Activated CD8-positive, alpha-beta memory T cell treated with anti-CD3 and anti-CD28 coated beads for 4 hours (primary cell): Measurements from ENCODE around the gene DGCR8.
A peak's percentile ranks its signal among the peaks of the same experiment; 100 is the strongest.

Experiments used
- DNase-seq, 2 donors: peaks; one replicate each; pipeline ENCODE4 v3.0.0-alpha.2; 2020; ENCODE audit warnings: low read depth in 2 of 2

The DGCR8 gene

GRCh38 chr22:20109411-20110358 is 29.6 kb downstream of the DGCR8 start:
- DNase-seq: no peak

- no peak for DNase-seq
Measured at GRCh38 chr22:20110359-20110985, 30.4 kb downstream of the DGCR8 start.

- DNase-seq: no peak
Measured at GRCh38 chr22:20111045-20111688, 31.1 kb downstream of the DGCR8 start.

- DNase-seq: no peak
Measured at GRCh38 chr22:20111689-20112622, 31.9 kb downstream of the DGCR8 start.

- DNase-seq: no peak
Measured at GRCh38 chr22:20112623-20113511, 32.8 kb downstream of the DGCR8 start.

GRCh38 chr22:20113551-20114310 is 33.7 kb downstream of the DGCR8 start:
- DNase-seq: no peak

- no peak for DNase-seq
Measured at GRCh38 chr22:20114506-20115475, 34.8 kb downstream of the DGCR8 start.

GRCh38 chr22:20115691-20116375 is 35.8 kb downstream of the DGCR8 start, which contains the start of gene RANBP1:
Gene RANBP1, plus strand, starts transcription at chr22:20116104. Its CDS starts 81 bp downstream, at chr22:20116185.
- DNase-seq: no peak

GRCh38 chr22:20116376-20116950 is 36.4 kb downstream of the DGCR8 start:
- no peak for DNase-seq

- DNase-seq: peak; percentile 93 to 94
Measured at GRCh38 chr22:20116951-20117632, 37.1 kb downstream of the DGCR8 start, which contains the start of gene TRMT2A. Gene TRMT2A, minus strand, starts transcription at chr22:20117226. Its CDS starts 320 bp downstream, at chr22:20116906.

- peak; percentile 63 to 69 for DNase-seq
Measured at GRCh38 chr22:20117633-20118299, 37.7 kb downstream of the DGCR8 start.

GRCh38 chr22:20118300-20119020 is 38.4 kb downstream of the DGCR8 start:
- DNase-seq: no peak

GRCh38 chr22:20121856-20122415 is 41.9 kb downstream of the DGCR8 start:
- DNase-seq: no peak

- no peak for DNase-seq
Measured at GRCh38 chr22:20123366-20124082, 43.5 kb downstream of the DGCR8 start.
